Left ventricle myocardium inferior (tissue), 1 donor: ENCODE data around the gene BCAR3. TPM values are rescaled to one million over a fixed set of nuclear protein-coding genes. Genes with fewer than 3 reads are reported as not detected.

Experiments
- DNase-seq: peaks from one replicate; pipeline ENCODE4 v3.0.0-alpha.2; 2020
- H3K27ac ChIP-seq: fragments of 200-600 bp; replicated peaks from 2 replicates; pipeline ENCODE4 v1.8.0; 2021
- H3K27me3 ChIP-seq: fragments of 200-600 bp; 2 replicates; pipeline ENCODE4 v1.8.0; 2021; ENCODE audit warnings: low read depth
- H3K36me3 ChIP-seq: fragments of 200-600 bp; 2 replicates; pipeline ENCODE4 v1.8.0; 2021
- H3K4me1 ChIP-seq: fragments of 200-600 bp; 2 replicates; pipeline ENCODE4 v1.8.0; 2021
- H3K4me3 ChIP-seq: fragments of 200-600 bp; 2 replicates; pipeline ENCODE4 v1.8.0; 2021; ENCODE audit warnings: mild to moderate bottlenecking, moderate library complexity
- H3K9me3 ChIP-seq: fragments of 200-600 bp; replicated peaks from 2 replicates; pipeline ENCODE4 v1.8.0; 2021
- intact Hi-C: fragments of 100-400 bp; cut with micrococcal nuclease; formaldehyde crosslinking; loops from one replicate; pipeline ENCODE4 v1.11.0; 2022
- total RNA-seq: library from RNA; stranded (reverse); fragmentation: NEBNext Ultra II Directional; extraction: Animal tissue kit (Norgen Biotek cat#: 25700); gene quantifications from one replicate; pipeline ENCODE4 v1.2.1, GENCODE V29; 2021
- TF ChIP-seq, protein P1 (sequence below): fragments of 200-600 bp; IDR thresholded peaks from 2 replicates; pipeline ENCODE4 v1.8.0; 2021; ENCODE audit warnings: antibody characterized with exemption, mild to moderate bottlenecking, borderline replicate concordance
- donor health status: DM: no; HTN: yes; CAD: no; lungs with severe emphysema.

BCAR3 gene
- total RNA-seq, 1 donor from 2014 or later, result 23.5 TPM

DNA sequence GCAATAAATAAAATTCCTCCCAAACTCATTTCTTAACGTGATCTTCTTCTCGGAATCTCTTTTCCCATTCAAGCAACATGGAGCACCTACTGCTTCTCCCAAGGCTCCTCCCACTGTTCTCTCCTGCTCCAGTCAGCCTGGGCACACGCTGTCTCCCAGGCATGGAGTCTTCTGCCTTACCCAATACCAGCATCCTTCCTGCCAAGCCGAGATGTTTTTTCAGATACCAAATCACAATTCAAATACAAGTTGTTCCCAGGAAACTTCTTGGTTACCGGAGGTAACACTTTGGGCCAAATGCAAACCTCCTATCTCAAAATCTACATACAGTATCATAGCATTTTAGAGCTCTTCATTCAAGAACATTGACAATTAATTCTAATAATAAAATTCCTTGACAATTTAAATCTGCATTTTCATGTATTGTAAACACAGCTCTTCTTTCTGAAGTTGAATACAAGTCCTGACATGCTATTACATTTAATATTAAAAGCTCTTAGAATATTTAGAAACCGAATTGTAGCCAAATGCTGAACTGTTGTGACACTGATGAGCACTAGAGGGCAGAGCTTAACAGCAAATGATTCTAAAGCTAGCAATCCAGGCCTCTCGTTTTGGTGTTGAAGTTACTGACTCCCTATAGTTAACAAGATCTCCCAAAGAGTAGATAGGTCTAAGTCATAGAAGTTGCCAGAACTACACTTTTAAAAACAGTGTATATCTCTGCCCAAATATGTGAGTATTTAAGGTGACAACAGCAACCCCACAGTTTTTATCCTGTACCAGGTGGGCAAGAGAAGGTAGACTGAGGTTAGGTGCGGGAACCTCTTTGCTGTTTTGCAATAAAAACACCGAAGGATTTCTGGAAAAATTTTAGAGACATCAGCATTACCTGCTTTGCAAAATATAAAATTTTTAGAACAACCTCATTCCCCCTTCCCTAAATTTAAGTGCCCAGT, 52.3 kb downstream of the BCAR3 start:
- TF ChIP-seq, protein P1, sequence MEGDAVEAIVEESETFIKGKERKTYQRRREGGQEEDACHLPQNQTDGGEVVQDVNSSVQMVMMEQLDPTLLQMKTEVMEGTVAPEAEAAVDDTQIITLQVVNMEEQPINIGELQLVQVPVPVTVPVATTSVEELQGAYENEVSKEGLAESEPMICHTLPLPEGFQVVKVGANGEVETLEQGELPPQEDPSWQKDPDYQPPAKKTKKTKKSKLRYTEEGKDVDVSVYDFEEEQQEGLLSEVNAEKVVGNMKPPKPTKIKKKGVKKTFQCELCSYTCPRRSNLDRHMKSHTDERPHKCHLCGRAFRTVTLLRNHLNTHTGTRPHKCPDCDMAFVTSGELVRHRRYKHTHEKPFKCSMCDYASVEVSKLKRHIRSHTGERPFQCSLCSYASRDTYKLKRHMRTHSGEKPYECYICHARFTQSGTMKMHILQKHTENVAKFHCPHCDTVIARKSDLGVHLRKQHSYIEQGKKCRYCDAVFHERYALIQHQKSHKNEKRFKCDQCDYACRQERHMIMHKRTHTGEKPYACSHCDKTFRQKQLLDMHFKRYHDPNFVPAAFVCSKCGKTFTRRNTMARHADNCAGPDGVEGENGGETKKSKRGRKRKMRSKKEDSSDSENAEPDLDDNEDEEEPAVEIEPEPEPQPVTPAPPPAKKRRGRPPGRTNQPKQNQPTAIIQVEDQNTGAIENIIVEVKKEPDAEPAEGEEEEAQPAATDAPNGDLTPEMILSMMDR, result peak; percentile 89
- Histone ChIP-seq H3K36me3 (no peaks in the 10 kb centered on the region), H3K4me3 (no peak overlapping the region), H3K9me3 (no peaks in the 10 kb centered on the region), H3K27me3 (no peaks in the 10 kb centered on the region), H3K27ac (no peak overlapping the region), H3K4me1 (peaks cover 40% of the 10 kb centered on the region)
- intact Hi-C loops, result loop anchor here (1.0 to 10.0 kb wide), 3 partner anchors 55 to 192 kb away; partner anchors contain the start of gene BCAR3
- DNase-seq, result no peak

DNA sequence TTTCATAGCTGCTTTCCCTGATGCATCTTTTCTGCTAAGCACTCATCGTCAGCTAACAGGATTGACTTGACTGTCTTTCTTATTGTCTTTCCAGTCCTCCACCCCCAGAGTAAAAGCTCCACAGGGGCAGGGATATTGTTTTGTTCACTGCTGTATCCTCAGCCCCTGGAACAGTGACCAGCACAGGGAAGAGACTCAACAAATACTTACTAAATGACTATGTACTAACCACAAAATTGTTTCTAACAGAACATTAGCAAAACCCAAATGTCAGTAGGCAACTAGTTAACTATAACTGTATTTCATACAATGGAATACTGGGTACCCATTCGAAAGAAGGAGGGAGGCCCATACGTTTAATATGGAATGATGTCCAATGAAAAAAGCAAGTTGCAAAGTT, 53.0 kb downstream of the BCAR3 start:
- no peaks in the 10 kb centered on the region for H3K9me3 ChIP-seq
- peaks cover 47% of the 10 kb centered on the region for H3K4me1 ChIP-seq
- H3K27ac ChIP-seq, result no peak overlapping the region
- intact Hi-C loops, result loop anchor here (1.0 to 5.0 kb wide), 2 partner anchors 186 to 191 kb away; no protein-coding TSS in a partner anchor
- DNase-seq, result no peak
- TF ChIP-seq, protein P1, result no peak
- no peaks in the 10 kb centered on the region for H3K36me3 ChIP-seq
- no peaks in the 10 kb centered on the region for H3K27me3 ChIP-seq
- no peak overlapping the region for H3K4me3 ChIP-seq

DNA sequence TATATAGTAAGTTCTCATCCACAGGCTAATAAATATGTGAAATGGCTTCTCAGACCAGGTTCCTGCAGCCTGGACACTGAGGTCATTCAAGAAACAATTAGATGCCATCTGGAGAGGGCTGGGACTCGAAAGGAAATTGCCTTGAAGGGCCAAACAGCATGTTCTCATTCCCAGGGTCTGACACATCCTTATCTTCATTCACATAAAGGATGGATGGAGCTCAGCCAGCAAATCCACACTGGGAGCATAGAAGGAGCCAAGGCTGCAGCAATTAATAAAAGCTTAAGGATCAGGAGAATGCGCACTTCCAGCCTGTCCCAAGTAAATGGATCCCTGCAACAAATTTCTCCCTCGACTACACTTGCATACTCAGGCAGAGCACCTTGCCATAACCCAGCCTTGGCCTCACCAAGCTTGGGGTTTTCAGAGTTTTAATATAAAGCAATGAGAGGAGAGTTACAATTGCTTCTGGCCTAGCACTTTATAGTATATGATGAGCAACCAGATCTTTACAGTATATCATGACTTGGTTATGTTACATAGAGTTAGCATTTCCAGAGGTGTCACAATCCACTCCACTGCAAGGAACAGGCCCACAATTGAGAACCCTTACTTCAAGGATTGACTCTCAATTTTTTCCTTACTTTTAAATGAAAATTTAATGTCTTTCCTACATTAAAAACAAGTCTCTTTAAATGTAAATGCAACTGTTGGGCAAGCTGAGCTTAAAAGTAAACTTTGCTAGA, 55.9 kb downstream of the BCAR3 start:
- Histone ChIP-seq H3K9me3 (no peaks in the 10 kb centered on the region), H3K4me1 (peaks cover 76% of the 10 kb centered on the region), H3K27ac (peak overlapping the region; percentile 78), H3K36me3 (no peaks in the 10 kb centered on the region), H3K27me3 (no peaks in the 10 kb centered on the region), H3K4me3 (no peak overlapping the region)
- intact Hi-C loops, result loop anchor here (5.0 kb wide), 1 partner anchor 188 kb away; no protein-coding TSS in a partner anchor
- TF ChIP-seq, protein P1, result no peak
- DNase-seq, result no peak

DNA sequence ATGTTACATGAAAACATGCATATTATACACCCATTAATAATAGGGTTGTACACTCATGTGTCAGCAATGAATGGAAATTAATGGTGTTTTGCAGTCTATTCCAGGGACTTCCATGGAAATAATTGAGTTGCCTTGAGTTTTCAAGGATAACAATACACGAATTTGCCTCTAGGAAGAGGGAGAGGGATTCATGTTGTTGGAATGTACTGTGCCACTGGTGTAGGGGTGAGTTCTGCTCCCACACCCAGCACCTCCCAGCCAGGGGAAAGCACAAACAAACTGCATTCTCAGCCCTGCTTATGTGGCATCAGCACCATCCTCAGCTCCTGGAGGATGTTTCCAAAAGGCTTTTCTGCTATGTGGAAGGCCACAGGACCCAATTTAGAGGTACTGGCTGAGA, 57.8 kb downstream of the BCAR3 start:
- peaks cover 79% of the 10 kb centered on the region for H3K4me1 ChIP-seq
- intact Hi-C loops, result no loop called here
- TF ChIP-seq, protein P1, result no peak
- no peak for DNase-seq
- no peaks in the 10 kb centered on the region for H3K36me3 ChIP-seq
- H3K4me3 ChIP-seq, result no peak overlapping the region
- no peaks in the 10 kb centered on the region for H3K27me3 ChIP-seq
- H3K27ac ChIP-seq, result peak overlapping the region; percentile 78
- no peaks in the 10 kb centered on the region for H3K9me3 ChIP-seq

DNA sequence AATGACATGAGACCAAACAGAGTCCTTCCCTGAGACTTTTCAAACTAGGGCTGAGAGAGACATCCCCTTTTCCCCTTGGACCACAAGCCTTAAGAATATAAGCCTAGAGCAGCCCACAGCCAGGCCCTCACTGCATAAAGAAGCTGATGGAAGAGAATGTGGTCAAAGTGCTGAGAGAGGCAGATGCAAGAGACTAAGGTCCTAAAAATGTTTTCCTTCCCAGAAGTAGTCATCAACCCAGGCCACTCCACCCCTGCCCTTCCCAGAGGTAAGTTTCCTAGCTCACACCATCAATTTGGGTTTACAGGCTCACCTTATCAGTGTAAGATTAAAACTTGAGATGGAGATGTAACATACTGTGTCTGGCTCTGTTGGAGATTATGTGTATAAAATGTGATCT, 58.2 kb downstream of the BCAR3 start:
- no peaks in the 10 kb centered on the region for H3K9me3 ChIP-seq
- peaks cover 77% of the 10 kb centered on the region for H3K4me1 ChIP-seq
- intact Hi-C loops, result no loop called here
- TF ChIP-seq, protein P1, result no peak
- H3K4me3 ChIP-seq, result no peak overlapping the region
- DNase-seq, result no peak
- H3K27me3 ChIP-seq, result no peaks in the 10 kb centered on the region
- peak overlapping the region; percentile 78 for H3K27ac ChIP-seq
- no peaks in the 10 kb centered on the region for H3K36me3 ChIP-seq
